GM23338 (cell line): ENCODE measurements around the gene GLRX2. TPM values are rescaled to one million over a fixed set of nuclear protein-coding genes. Genes with fewer than 3 reads are reported as not detected.

Experiments used
- ATAC-seq: fragments of 200-7000 bp; cut with Tn5 transposase; 3 replicates; pipeline ENCODE4 v1.9.1; 2020
- DNase-seq: peaks from one replicate; pipeline ENCODE4 v3.0.0-alpha.2; 2015; ENCODE audit warnings: low spot score
- H2AFZ ChIP-seq: fragments of 200-600 bp; sonication (generic); 2 replicates; pipeline ENCODE4 v1.8.0; 2016; ENCODE audit warnings: antibody characterized with exemption, mild to moderate bottlenecking, moderate library complexity
- H3F3A ChIP-seq: fragments of 200-600 bp; sonication (generic); replicated peaks from 2 replicates; pipeline ENCODE4 v1.8.0; 2017; ENCODE audit warnings: antibody characterized with exemption, mixed run types, low read depth
- H3K27ac ChIP-seq: fragments of 200-600 bp; sonication (generic); 2 replicates; pipeline ENCODE4 v1.6.1; 2016; ENCODE audit warnings: low read depth
- H3K27me3 ChIP-seq: fragments of 200-600 bp; sonication (generic); 2 replicates; pipeline ENCODE4 v1.8.0; 2016; ENCODE audit warnings: mild to moderate bottlenecking, mixed run types, moderate library complexity; ENCODE audit not compliant: insufficient read depth
- H3K36me3 ChIP-seq: fragments of 200-600 bp; sonication (generic); 2 replicates; pipeline ENCODE4 v1.8.0; 2016; ENCODE audit warnings: mild to moderate bottlenecking; ENCODE audit not compliant: insufficient read depth
- H3K4me1 ChIP-seq: fragments of 200-600 bp; sonication (generic); 2 replicates; pipeline ENCODE4 v1.8.0; 2016; ENCODE audit warnings: mild to moderate bottlenecking, moderate library complexity; ENCODE audit not compliant: insufficient read depth
- H3K4me2 ChIP-seq: fragments of 200-600 bp; sonication (generic); 2 replicates; pipeline ENCODE4 v1.7.1; 2017; ENCODE audit warnings: mixed run types
- H3K4me3 ChIP-seq: fragments of 200-600 bp; sonication (generic); 2 replicates; pipeline ENCODE4 v1.6.1; 2016; ENCODE audit warnings: mixed run types
- H3K79me2 ChIP-seq: fragments of 200-600 bp; sonication (generic); replicated peaks from 2 replicates; pipeline ENCODE4 v1.8.0; 2017; ENCODE audit warnings: mild to moderate bottlenecking; ENCODE audit not compliant: insufficient read depth
- H3K9me2 ChIP-seq: fragments of 200-600 bp; sonication (generic); 2 replicates; pipeline ENCODE4 v1.8.0; 2017; ENCODE audit not compliant: insufficient read depth
- H4K20me1 ChIP-seq: fragments of 200-600 bp; sonication (generic); replicated peaks from 2 replicates; pipeline ENCODE4 v1.8.0; 2017; ENCODE audit warnings: mild to moderate bottlenecking; ENCODE audit not compliant: insufficient read depth
- H3K27ac Mint-ChIP-seq: 2 replicates; pipeline ENCODE4 v1.8.0; 2020; ENCODE audit warnings: inconsistent platforms, mild to moderate bottlenecking, moderate library complexity, mixed read lengths
- H3K27me3 Mint-ChIP-seq: 3 replicates; pipeline ENCODE4 v1.8.0; 2022; ENCODE audit warnings: low read depth, mild to moderate bottlenecking, moderate library complexity, mixed read lengths, inconsistent platforms; ENCODE audit not compliant: insufficient read depth, poor library complexity
- H3K36me3 Mint-ChIP-seq: 3 replicates; pipeline ENCODE4 v1.8.0; 2021; ENCODE audit warnings: low read depth, mild to moderate bottlenecking, inconsistent platforms, moderate library complexity, mixed read lengths
- H3K4me1 Mint-ChIP-seq: 3 replicates; pipeline ENCODE4 v1.8.0; 2020; ENCODE audit warnings: mild to moderate bottlenecking, inconsistent platforms, mixed read lengths
- H3K4me3 Mint-ChIP-seq: 3 replicates; pipeline ENCODE4 v1.8.0; 2021; ENCODE audit warnings: moderate library complexity, mild to moderate bottlenecking, inconsistent platforms, mixed read lengths
- H3K9me3 Mint-ChIP-seq: 3 replicates; pipeline ENCODE4 v1.8.0; 2020; ENCODE audit warnings: moderate library complexity, mild to moderate bottlenecking, inconsistent platforms, mixed read lengths
- EZH2phosphoT487 ChIP-seq: fragments of 200-600 bp; sonication (generic); IDR thresholded peaks from one replicate; pipeline ENCODE4 v1.8.1; 2018; ENCODE audit warnings: antibody characterized with exemption; ENCODE audit not compliant: unreplicated experiment
- ZNF331 ChIP-seq: fragments of 250-450 bp; sonication (Bioruptor Pico); IDR thresholded peaks from 2 replicates; pipeline ENCODE4 v1.5.0; 2020; ENCODE audit warnings: low read depth, mild to moderate bottlenecking, moderate library complexity
- ZNF462 ChIP-seq: fragments of 250-450 bp; sonication (Bioruptor Pico); IDR thresholded peaks from 2 replicates; pipeline ENCODE4 v1.5.0; 2020; ENCODE audit warnings: mild to moderate bottlenecking, moderate library complexity
- polyA plus RNA-seq: library from polyadenylated mRNA; unstranded; fragments of >200 nt; fragmentation: Nextera tagmentation; extraction: Ambion mirVana; gene quantifications from 2 replicates; pipeline ENCODE4 v1.2.1, GENCODE V29; 2016
- total RNA-seq: library from RNA; depleted of rRNA; stranded (reverse); fragments of >200 nt; shearing (Covaris generic); gene quantifications from 2 replicates; pipeline ENCODE4 v1.2.3, GENCODE V29; 2014

The GLRX2 gene
- total and polyA plus RNA-seq, 2 experiments from 2014 or later = 7.7 to 28.3 TPM

GRCh38 chr1:193086342-193086741 is 18.9 kb downstream of the GLRX2 start:
- ATAC-seq = no peak
- H3K27me3 Mint-ChIP-seq = peaks cover 2% of the 10 kb centered on the region
- H3K9me2 ChIP-seq = no peaks in the 10 kb centered on the region

More at GRCh38 chr1:193086342-193086741, 18.9 kb downstream of the GLRX2 start:
- no peaks in the 10 kb centered on the region for H3K27me3 ChIP-seq
- H3F3A ChIP-seq = no peaks in the 10 kb centered on the region
- H3K4me2 ChIP-seq = no peak overlapping the region
- no peak overlapping the region for H3K27ac Mint-ChIP-seq
- no peaks in the 10 kb centered on the region; the same call in 1 of the 2 replicates for H3K4me1 ChIP-seq
- no peak overlapping the region for H2AFZ ChIP-seq
- DNase-seq = no peak
- TF ChIP-seq EZH2phosphoT487 (no peak), ZNF462 (no peak), ZNF331 (CRISPR knock-in tag) (no peak)
- H3K79me2 ChIP-seq = no peaks in the 10 kb centered on the region
- H3K4me1 Mint-ChIP-seq = peaks cover 5% of the 10 kb centered on the region; the same call in 2 of the 3 replicates
- peaks cover 30% of the 10 kb centered on the region for H3K36me3 Mint-ChIP-seq
- no peaks in the 10 kb centered on the region for H3K9me3 Mint-ChIP-seq
- no peaks in the 10 kb centered on the region for H4K20me1 ChIP-seq
- H3K27ac ChIP-seq = no peak overlapping the region
- no peak overlapping the region for H3K4me3 ChIP-seq
- H3K36me3 ChIP-seq = peaks cover 18% of the 10 kb centered on the region; the same call in 1 of the 2 replicates
- no peak overlapping the region for H3K4me3 Mint-ChIP-seq
